ENCODE data around the gene PDC.

GRCh38 chr1:186473047-186473446, 12.1 kb upstream of the PDC start:
- no peak for TF ChIP-seq CTCF (conservative IDR thresholded peaks at IDR 0.05)
- no peak for TF ChIP-seq ZFX (IDR thresholded peaks at IDR 0.05)
